HuH-7.5 (cell line): ENCODE measurements around the gene EN2.
A peak's percentile ranks its signal among the peaks of the same experiment; 100 is the strongest.

ENCODE experiments used
- DNase-seq: peaks from one replicate; pipeline ENCODE4 v3.0.0; 2011; ENCODE audit warnings: low spot score

Gene EN2

DNA sequence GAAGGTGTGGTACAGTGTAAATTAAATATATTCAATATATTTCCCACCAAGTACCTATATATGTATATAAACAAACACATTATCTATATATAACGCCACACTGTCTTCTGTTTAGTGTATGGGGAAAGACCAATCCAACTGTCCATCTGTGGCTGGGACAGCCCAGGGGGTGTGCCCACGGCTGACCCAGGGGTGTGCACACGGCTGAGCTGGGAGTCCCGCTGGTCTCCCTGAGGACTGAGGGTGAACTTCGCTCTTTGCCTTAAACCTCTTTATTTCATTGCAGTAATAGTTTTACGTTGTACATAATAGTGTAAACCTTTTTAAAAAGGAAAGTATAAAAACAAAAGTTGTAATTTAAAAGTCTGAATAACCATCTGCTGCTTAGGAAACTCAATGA is 6.3 kb downstream of the EN2 start:
- DNase-seq = peak; percentile 34

DNA sequence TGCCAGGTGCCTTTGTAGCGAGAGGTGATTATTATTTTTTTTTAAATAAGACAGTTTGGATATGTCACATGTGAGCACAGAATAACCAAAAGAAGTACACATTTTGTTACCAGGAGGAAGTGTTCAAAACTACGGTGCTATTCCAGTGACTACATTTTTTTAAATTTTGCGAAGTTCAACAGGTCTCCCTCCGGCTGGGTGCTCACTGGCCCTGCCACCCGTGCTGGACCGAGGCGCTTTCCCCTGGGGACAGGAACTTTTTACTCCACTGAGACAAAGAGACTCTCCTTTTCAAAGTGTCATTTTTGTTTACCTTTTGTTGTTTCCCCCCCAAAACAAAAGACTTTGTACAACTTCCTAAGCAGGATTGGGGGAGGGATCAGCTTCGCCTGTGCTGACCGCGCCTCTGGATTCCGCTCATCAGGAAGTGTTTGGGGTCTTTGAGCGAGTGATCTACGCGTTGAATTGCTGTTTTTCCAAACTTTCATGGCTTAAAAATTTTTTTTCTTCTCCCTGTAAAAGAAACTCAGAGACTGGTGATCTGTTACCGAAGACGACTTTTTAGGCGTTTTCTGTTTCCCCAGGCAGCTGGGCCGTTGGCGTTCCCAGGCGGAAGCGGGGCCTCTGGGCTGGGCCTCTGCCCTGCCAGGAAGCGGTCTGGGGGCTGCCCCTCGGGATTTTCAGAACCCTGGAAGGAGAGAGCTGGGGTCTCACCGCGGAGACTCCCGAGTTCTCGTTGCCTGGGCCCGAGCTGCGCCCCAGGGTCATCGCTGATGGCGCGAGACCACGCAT is 7.2 kb downstream of the EN2 start:
- no peak for DNase-seq

DNA sequence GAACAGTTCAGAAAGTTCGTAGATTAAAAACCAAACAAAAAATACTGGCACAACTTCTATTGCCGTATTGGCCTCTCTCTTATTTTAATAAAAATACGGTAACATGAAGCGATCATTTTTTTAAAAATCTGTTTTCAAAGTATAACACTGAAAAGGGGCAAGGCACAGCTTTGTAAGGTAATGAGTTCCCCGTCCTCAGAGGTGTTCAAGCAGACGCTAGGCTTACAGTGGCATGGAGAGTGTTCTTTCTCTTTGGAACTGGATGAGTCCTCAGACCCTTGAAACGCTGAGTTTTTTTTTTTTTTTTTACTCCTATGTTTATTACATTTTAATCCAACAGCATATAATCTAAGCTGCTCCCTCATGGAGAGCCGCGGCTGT is 7.8 kb downstream of the EN2 start:
- no peak for DNase-seq

DNA sequence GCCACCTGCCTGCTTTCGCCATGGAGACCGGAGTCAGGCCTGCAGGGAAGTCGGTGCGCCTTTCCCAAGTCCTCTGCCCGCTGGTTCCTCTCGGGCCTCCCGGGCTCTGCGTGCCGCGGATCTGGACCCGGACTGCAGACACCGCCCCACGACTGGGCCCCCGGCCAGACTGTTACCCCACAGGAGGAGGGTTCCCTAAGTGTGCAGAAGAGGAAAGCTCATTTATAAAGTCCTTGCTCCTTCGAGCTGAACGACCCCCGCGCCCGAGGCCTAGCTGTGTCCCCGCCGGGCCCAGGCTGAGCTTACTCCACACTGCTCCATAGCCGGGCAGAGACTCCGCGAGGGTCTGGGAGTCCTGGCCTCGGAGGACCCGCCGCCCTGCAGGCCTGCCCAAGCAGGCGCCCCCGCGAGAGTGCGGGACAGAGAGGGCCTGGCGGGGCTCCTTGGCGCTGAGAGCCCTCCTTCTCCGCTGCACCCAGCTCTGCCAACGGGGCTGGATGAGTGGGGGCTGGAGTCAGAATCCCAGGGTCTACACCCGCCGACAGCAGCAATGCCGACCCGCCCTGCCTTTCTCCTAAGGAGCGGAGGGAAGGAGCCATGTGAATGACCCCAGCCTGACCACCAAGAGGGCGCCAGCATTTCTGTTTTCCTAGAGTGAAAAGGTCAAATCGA is 8.3 kb downstream of the EN2 start:
- no peak for DNase-seq

DNA sequence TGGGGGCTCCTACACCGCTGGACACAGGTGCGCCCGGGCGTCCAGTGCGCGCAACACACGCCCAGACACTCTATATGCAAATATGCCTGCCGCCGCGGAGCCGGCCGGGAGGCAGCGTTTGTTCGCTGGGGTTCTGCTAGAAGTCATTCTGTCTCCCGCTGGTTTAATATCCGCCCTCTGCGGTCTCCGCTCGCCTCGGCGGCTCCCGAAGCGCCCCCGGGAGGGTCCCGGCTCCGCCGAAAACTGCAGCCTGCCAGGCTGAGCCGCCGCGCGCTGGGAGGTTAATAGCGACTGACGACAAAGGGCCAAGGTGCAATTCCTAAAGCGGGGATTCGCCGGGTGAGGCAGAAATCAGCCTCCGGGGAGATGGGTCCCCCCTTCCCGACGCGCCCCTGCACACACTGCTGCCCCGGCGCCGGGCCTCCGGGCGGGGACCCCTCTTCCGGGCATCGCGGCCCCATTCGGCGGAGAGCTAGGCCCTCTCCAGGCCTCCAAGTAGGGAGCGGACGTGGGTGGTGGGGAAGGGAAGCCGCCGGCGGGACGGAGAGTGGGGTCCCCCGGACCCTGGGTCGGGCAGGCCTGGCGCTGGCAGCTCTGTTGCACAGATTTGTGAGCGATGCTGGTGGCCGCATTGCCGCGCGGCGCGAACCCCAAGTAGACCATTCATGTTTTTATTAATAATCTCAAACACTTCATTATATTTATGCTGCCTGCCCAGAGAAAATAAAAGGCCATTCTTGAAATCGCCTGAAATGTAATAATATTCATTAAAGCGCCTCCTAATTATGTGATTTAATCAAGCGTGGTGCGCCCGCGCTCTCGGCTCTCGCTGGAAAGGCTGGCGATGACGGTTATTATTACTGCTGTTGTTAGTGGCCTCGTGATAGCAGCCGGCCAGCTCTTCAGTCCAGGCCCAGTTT is 9.1 kb downstream of the EN2 start:
- DNase-seq = peak; percentile 32

DNA sequence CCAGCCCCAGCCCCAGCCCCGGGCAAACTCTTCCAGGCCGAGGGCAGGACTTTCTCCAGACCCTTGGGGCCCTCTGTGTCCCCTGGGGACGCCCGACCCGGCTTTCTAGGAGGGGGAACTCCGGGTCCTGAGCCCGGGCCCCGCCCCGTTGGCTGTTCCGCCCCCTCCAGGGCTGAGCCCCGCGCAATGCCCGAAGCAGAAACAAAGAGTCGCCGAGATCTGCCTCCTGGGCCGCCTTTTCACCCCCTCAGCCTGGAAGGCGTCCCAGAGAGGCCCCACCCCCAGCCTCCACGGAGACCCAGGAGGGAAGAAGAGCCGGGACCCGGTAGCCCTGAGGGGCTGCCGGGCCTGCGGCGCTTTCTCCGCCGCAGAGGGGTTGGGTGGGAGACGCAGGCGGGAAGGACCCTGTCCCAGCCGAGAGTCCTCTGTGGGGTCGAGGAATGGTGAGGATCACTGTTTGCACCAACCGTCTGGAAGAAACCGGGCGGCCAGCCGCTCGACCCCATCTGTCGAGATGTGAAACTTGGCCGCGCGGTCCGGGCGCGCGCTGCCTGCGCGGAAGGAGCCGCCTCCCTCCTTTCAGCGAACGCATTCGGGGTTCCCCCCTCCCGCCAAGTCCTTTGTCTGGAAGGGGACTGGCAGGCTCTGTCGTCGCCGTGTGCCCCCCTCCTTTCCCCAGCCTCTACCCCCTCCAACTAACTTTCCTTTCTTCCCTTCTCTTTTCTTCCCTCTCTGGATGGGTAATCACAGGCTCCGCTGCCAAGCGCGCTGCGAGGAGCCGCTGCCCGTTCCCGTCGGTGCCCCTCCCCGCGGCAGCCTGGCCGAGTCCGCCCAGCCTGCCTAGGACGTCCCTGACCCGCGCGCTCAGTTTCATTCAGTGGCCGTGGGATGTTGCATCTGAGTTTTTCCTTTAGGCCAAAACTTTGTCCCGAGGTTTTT is 10.2 kb downstream of the EN2 start:
- DNase-seq = no peak

DNA sequence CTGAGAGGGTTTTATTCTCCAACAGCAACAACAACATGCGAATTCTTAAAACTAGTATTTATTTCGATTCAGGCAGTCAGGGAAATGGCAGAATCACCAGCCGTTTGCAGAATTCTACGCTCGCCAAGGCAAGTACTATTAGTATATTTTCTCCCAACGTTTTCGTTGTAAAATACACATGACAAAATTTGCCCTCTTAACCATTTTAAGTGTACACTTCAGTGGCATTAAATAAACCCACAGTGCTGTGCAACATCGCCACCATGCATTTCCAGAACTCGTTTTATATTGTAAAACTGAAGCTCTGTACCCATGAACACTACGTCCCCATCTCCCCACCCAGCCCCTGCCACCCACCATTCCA is 10.8 kb downstream of the EN2 start:
- no peak for DNase-seq

DNA sequence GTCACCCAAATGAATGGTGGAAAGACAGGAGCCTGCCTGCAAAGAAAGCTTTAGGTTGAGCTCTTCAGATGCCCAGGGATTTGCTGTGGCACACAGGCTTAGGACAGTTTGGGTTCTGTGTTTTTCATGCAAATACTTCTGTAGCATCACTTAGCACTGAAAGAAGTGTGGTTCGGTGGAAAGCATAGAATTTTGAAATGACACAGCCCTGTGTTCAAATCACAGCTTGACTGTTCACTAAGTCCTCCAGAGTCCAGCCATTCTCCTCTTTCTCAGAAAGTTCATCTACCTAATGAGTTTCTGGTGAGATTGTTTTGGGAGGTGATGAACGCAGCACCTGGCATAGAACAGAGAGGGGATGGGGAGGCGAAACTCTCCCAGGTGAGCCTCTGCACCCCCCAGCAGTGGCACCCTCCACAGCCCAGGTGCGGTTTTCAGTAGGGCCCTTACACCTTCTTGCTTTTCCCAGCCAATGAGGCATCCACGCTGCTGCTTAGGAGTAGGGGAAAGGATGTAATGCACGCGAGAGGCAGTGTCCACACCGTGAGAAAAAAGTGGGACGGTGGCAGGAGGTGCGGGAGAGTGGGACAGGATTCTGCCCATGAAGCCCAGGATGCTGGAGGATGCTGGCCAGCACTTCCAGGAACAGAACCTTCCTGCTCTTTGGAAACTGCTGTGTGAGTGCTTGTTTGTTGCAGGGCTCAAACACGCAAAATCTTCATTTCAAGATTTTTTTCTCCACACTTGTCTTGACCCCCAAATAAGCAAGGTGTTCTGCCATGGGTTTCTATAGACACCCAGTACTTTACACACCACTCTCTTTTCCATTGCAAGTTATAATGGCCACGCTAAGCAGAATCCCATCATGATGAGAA is 11.6 kb downstream of the EN2 start:
- DNase-seq = no peak

DNA sequence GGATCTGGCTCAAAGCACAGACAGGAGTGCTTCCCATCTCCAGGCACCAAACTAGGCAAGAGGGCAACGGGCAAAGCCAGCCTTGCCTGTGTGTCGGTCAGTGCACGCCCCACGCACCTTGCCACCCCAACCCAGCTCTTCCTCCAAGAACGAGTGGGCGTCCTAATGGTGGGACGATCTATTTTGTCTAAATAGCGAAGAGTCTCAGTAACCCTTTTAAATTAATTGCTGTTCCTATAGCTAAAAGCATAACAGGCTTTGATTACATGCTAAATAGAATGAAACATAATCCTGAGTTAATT is 12.2 kb downstream of the EN2 start:
- DNase-seq = no peak

DNA sequence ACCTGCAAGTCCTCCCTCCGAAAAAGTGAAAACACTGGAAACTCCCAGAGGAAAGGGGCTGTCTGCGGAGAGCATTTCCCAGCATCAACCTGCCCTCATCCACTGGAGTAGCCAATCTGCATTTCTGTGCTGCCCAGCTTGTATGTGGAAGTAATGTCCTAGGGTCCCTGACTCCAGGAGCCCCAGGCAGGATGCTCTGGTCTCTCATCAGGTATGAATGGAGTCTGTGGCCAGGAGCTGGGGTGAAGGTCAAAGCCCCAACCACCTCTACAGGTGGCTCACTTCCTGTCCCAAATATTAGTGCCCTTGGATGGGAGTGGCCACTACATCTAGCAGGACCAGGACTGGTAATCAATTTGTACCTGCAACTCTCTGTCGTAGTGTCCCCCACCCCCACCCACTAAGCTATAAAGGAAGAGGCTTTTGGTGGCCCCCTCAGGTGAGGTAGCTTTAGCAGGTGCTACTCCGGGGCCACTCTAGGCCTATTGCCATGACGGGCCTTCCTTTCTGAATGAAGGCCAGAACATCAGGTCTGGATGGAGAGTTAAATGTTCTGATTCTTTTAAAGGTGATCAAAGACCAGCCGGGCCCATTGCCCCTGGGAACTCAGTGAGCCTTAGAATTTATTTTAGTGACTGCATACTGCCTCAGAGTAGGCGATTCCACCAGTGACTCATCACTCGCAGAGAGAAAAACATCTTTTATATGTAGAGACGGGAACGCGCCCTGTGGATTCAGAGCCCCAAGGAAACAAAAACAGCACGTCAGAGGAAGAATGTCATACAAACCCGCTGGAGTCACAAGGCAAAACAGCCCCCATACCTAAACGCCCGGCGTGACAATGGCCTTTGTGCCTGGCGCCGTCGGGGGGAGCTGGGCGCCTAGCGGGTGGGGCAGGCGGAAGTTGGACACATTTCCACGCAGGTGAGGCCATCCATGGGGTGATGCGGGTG is 13.0 kb downstream of the EN2 start:
- no peak for DNase-seq

DNA sequence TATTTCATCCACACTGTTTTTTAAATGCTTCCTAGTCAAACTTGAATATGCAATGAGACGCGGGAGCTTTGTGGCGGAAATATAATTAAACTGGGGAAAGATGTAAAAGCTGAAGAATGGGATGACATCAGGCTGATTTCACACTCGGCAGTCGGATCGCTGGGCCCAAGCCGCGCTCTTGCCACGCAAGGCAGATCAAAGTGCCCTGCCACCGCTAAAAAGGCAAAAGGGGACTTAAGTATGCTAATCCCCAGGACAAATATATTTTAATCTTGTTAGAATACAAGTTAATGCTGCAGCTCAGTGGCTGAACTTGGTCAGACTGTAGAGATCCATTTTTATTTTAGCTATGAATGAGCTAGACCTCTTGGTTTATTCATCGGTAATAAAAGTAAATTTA is 13.8 kb downstream of the EN2 start:
- DNase-seq = no peak

DNA sequence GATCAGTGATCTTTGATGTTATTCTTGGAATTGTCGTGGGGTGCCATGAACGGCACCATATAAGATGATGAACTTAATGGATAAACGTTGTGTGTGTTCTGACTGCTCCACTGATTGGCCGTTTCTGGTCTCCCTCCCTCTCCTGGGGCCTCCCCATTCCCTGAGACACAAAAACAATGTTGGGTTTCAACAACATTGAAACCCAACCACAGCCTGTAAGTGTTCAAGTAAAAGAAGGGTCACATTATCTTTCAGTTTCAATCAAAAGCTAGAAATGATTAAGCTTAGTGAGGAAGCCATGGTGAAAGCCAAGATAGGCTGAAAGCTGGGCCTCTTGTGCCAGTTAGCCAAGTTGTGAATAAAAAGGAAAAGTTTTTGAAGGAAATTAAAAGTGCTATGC is 19.5 kb downstream of the EN2 start:
- DNase-seq = no peak

DNA sequence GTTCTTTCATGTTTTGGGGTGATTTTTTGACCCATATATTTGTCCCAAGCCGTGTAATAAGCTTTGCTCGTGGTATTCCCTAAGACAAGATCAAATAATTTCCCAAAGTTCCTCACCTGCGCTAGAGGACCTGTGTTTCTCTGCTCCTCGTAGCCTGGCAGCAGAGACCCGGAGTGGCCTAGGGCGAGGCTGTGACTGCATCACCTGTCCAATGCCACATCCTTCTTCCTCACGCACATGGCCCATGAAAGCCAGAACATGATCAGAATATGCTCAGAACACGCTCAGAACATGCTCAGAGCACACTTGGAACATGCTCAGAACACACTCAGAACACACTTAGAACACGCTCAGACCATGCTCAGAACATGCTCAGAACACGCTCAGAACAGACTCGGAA is 23.8 kb downstream of the EN2 start:
- DNase-seq = no peak

DNA sequence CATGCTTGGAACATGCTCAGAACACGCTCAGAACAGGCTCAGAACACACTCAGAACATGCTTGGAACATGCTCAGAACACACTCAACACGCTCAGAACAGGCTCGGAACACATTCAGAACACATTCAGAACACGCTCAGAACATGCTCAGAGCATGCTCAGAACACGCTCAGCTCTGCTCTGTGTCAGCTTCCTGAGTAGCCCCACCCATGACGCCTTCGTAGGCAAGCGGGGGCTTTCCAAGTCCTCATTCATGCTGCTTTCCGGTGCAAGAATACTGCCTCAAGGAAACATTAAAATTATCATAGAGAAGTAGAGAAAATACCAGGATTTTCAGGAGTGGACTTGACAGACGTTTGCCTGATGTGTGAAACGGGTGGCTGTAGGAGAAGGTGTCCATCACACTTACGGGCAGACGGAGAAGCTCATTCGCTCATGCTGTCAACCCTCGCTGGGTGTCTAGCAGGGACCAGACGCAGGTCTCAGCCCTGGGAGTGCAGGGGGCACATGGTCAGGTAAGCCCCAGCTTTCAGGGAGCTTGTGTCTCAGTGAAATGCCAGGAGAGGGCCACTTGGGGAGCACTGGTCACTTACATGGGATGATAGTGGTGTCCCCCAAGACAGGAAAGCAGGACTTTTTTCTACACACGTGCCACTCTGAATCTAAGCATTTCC is 24.7 kb downstream of the EN2 start:
- DNase-seq = no peak

DNA sequence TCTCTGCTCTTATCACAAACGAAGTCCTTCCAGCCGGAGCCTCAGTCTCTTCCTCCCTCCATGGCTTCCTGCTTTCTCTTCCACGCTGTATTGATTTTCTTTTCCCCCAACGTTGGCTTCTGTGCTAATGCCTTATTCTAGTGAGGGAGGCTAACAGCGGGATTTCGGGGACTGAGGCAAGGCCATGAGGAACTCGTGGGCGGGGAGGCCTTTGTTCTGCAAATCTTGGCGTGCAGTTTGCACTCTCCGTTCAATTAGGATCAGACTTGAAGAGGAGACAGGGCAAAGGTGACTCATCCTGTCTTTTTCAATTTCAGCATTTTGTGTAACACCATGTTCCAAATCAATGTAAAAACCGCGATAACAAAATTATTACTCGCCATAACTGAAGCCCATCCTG is 25.3 kb downstream of the EN2 start:
- DNase-seq = no peak

DNA sequence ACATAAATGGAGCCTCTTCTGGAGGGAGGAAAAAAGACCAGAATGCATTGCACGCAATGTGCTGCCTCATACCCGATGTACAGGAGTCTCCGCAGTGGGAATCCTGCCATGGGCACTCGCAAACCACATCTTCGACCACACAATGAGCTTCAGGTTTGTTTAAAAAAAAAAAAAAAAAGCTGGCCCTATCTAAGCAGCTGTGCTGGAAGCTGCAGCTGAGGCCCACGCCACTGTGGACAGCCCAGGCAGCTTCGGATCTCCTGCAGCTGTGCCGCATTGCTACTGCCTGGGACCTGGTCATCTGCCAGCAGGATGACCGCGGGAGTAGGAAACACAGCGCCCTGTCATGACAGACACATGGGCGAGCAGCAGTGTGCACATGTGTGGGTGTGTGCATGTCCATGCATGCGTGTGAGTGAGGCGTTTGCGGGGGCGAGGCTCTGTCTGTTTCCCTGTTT is 26.0 kb downstream of the EN2 start:
- DNase-seq = no peak

DNA sequence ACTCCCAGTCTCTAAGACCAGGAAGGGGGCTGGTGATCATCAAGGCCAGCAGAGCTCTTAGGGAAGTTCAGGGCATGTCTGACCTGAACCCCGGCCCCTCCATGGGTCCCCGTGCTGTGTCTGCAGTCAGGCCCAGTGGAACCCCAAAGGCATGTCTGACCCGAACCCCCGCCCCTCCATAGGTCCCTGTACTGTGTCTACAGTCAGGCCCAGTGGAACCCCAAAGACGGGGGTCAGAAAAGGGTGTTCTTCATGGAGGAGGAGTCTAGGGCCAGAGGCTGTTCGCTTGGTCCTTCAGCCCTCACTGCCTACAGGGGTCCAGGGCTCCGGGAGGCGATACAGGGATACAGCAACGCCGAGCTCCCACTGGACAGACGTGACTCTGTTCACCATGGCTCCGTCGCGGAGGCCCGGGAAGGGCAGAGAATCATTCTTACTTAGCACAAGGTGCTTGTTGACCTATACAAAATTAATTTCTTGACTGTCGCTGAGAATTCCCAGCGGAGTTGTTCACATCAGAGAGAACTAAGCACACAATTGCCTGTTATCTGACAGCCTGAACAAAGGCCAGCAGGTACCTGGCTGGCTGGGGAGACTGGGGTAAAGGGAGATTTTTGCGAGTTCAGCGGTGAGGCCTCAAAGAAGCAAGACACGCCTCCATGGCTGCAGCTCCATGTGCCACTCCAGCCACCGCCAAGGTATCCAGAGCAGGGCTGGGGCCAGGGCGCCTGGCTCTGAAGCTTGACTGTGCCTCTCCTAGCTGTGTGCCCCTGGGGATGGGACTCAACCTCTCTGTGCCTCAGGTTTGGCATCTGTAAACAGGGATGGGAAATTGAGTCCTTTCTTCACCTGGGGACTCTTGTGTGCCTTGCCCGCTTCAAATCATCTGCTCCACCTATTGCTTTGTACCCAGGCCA is 26.8 kb downstream of the EN2 start:
- DNase-seq = no peak
